ENCODE data around the gene SF1.

The SF1 gene

DNA sequence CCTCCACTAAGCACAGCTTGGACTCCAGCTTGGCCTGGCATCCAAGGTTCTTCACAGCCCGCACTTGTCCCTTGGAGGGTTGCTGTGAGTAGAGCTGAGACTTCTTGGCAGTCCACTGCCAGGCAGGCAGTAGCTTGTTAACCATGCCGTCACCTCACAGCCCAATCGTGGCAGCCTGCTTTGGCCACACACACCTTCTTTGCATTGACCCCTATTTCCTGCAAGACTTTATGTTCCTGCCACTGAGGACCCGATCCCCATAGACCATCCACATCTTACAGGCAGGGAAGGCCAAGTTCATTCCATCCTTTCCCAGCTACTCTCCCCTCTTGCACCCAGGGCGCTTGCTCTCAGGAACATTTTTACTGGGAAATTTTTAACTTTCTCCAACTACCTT is 16.1 kb downstream of the SF1 start:
- no peak for DNase-seq (ENCODE audit: low read depth, low spot score)

- DNase-seq (ENCODE audit: low read depth, low spot score), result no peak
Observed at GRCh38 chr11:64760759-64761420, 17.5 kb downstream of the SF1 start.

DNA sequence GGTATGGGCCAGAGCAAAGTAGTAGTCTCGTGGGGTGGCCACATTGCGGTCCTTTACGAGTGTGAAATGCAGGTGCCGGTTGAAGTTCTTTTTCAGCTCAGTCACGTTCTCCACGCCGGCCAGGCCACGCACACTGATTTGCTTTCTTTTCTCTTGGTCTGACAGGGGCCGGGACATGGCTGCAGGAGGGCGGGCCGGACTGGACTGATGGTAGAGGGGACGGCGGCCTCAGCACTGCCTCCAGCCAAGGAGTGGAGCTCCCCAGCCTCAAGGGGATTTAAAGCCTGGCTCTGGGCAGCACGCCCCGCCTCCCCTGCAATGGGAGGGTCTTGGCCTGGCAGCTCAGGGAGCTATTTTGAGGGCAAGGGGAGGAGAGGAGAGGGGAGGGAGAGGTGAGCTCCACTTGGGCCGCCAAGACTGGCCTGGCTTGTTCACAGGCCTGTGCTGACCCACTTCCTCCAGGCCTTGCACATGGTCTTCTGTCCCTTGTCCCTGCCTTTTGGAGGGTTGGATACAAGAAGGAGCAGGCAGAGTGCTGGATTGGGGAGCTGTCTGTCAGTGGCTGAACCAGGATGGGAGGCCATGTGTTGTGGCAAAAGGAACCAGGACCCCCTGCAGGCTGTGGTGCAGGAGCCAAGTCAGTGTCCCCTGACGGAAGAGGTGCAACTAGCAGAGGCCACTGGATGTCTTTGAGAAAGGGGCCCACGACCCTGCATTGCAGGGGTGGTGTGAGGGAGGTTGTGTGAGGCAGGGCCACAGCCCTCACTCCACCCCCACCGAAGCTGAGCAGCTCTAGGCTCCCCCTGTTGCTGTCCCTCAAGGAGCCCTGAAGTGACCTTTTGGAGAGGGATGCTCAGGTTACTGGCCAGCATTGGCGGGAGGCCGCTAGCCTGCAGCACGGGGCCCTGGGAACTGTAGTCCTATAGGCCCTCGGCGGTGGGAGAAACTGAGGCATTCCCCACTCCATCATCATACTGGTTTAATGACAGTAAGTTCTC is 18.3 kb downstream of the SF1 start, which contains the start of gene PYGM:
TSS of gene PYGM (minus strand) at position 253 of the 998 bp plus-strand sequence. CDS start at position 177, 76 bp downstream.
- DNase-seq (ENCODE audit: low read depth, low spot score), result peak; percentile 68

GRCh38 chr11:64759131-64759721 is 19.1 kb downstream of the SF1 start:
- DNase-seq (ENCODE audit: low read depth, low spot score), result no peak

- DNase-seq (ENCODE audit: low read depth, low spot score), result no peak
Observed at GRCh38 chr11:64758330-64759079, 19.8 kb downstream of the SF1 start.

- no peak for DNase-seq (ENCODE audit: low read depth, low spot score)
Observed at GRCh38 chr11:64757549-64758329, 20.6 kb downstream of the SF1 start.

- no peak for DNase-seq (ENCODE audit: low read depth, low spot score)
Observed at GRCh38 chr11:64755681-64756361, 22.5 kb downstream of the SF1 start.

DNA sequence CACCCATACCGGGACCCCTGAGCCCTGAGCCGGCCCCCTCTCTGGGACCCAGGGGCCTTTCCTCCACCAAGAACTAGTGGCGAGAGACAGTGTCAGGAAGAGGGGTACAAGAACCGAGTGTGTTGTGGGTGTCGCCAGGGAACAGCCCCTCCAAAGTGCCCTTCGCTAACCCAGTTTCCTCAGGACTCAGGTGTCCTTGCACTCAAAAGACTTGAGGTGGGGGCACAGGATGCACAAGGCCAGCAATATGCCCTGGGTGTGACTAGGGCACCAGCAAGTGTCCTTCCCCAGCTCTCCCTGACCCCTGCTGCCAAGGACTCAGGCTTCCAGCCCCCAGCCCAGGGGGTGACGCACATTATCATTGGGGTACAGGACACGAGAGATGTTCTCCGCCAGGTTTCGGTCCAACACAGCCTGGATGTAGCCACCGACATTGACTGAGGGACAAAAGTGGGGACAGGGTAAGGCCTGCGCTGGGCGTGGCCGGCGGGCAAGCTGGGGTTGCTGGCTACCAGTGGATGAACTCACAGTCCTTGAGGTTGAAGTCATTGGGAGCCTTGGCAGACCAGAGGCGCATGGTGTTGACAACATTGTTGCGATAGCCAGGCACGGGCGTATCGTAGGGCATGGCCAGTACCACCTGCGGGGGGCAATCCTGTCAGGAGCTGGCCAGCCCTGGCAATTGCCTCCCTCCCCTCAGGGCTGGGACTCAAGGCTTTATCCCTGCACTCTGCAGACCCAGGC is 23.3 kb downstream of the SF1 start:
- no peak for DNase-seq (ENCODE audit: low read depth, low spot score)

- no peak for DNase-seq (ENCODE audit: low read depth, low spot score)
Observed at GRCh38 chr11:64754124-64754918, 24.0 kb downstream of the SF1 start.

DNA sequence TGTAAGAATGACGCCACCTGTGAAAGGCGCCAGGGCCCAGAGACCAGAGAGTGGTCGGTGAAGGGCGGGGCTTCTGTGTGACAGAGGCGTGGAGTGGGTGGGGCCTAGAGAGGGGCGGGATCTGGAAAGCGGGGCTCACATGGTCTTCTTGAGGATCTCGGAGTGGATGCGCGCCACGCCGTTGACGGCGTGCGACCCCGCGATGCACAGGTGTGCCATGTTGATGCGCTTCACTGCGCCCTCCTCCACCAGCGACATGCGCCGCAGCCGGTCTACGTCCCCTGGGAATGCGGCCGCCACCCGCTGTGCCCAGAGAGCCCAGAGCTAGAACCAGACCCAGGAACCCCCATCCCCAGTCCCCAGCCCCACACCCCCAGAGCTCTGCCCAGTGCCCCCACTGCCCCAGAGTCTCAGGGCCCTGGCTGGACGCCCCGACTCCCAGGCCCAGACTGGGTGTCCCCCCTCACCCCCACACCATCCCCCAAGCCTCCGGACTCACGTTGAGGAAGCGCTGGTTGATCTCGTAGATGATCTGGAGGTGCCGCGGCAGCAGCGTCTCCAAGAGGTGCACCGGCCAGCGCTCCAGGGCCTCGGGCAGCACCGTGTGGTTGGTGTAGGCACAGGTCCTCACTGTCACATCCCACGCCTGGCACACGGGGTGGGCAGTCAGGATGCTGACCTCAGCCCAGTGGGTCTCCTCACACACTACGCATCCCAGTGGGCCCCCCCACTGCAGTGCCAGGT is 24.8 kb downstream of the SF1 start:
- DNase-seq (ENCODE audit: low read depth, low spot score), result no peak

DNA sequence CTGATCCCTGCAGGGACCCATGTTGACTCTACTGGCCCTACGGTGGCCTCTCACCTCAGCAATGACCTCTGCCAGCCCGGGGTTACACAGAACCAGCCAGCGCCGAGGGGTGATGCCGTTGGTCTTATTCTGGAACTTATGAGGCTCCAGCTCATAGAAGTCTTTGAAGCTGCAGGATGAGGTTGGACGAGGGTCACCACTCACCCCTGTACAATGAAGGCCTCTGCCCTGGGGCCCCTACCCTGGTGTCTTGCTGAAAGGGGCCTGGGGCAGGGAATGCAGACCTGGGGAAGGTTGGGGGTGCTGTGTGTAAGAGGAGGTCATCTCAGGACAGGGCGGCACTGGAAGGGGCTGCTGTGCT is 25.3 kb downstream of the SF1 start:
- no peak for DNase-seq (ENCODE audit: low read depth, low spot score)

DNA sequence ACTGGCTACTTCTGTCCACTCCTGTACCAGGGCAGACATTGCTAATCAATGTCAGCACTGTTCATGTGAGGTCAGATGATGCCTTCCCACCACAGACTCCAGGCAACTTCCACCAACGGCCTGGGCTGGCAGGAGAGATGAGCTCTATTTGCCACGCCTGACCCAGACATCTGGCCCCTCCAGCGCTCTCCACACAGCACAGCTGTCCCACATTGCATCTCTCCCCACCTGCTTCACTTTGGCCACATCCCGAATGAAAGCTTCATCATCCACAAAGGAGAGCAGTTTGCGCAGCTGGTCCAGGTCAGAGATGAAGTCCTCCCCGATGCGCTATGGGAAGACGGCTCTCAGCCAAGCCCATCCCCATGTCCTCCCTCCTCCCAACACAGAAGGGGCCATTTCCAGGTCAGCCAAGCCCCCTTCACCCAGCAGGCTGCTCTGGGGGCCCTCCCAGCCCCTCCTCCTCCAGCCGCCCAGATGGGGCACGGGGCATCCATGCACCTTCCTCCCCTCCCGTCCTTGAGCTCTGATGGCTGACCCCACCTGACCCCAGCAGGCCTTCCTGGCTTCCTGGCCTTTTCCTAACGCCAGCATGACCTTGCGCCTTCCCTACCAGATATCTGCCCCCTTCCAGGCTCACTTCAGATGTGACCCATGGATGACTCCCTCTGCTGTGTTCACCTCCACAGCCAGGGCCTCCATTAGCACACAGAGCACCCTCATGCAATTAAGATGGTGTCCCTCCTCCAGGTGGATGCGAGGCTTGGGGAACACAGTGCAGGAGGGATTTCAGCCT is 26.0 kb downstream of the SF1 start:
- DNase-seq (ENCODE audit: low read depth, low spot score), result no peak

DNA sequence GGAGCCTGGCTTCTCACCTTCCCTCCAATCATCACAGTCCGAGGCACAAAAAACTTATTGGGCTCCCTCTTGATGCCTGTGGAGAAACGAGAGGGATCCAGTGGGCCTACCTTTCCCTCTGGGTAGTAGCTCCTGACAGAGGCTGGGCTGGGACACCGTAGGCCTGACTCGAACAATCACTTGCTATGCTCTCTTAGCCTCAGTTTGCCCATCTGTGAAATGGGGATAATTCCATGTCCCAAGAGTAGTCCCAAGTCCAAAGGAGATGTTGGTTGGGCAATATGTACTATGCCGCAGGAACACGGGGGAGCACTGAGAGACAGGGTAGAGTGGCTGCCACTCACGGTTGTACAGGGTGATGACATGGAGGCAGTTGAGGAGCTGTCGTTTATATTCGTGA is 26.8 kb downstream of the SF1 start:
- DNase-seq (ENCODE audit: low read depth, low spot score), result no peak

GRCh38 chr11:64751136-64751535 is 27.2 kb downstream of the SF1 start:
- DNase-seq (ENCODE audit: low read depth, low spot score), result no peak

- no peak for DNase-seq (ENCODE audit: low read depth, low spot score)
Observed at GRCh38 chr11:64750361-64751054, 27.8 kb downstream of the SF1 start.

GRCh38 chr11:64747961-64748665 is 30.2 kb downstream of the SF1 start:
- DNase-seq (ENCODE audit: low read depth, low spot score), result no peak

Data from astrocyte of the hippocampus (primary cell).